GM12801 (cell line): ENCODE results near the gene CHSY1.

Experiments
- TF ChIP-seq, protein P1 (sequence below): IDR thresholded peaks from one replicate; pipeline ENCODE4 v1.5.1; 2011; ENCODE audit warnings: control low read depth; ENCODE audit not compliant: insufficient read length; ENCODE audit errors: extremely low read depth

The CHSY1 gene, protein sequence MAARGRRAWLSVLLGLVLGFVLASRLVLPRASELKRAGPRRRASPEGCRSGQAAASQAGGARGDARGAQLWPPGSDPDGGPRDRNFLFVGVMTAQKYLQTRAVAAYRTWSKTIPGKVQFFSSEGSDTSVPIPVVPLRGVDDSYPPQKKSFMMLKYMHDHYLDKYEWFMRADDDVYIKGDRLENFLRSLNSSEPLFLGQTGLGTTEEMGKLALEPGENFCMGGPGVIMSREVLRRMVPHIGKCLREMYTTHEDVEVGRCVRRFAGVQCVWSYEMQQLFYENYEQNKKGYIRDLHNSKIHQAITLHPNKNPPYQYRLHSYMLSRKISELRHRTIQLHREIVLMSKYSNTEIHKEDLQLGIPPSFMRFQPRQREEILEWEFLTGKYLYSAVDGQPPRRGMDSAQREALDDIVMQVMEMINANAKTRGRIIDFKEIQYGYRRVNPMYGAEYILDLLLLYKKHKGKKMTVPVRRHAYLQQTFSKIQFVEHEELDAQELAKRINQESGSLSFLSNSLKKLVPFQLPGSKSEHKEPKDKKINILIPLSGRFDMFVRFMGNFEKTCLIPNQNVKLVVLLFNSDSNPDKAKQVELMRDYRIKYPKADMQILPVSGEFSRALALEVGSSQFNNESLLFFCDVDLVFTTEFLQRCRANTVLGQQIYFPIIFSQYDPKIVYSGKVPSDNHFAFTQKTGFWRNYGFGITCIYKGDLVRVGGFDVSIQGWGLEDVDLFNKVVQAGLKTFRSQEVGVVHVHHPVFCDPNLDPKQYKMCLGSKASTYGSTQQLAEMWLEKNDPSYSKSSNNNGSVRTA

DNA sequence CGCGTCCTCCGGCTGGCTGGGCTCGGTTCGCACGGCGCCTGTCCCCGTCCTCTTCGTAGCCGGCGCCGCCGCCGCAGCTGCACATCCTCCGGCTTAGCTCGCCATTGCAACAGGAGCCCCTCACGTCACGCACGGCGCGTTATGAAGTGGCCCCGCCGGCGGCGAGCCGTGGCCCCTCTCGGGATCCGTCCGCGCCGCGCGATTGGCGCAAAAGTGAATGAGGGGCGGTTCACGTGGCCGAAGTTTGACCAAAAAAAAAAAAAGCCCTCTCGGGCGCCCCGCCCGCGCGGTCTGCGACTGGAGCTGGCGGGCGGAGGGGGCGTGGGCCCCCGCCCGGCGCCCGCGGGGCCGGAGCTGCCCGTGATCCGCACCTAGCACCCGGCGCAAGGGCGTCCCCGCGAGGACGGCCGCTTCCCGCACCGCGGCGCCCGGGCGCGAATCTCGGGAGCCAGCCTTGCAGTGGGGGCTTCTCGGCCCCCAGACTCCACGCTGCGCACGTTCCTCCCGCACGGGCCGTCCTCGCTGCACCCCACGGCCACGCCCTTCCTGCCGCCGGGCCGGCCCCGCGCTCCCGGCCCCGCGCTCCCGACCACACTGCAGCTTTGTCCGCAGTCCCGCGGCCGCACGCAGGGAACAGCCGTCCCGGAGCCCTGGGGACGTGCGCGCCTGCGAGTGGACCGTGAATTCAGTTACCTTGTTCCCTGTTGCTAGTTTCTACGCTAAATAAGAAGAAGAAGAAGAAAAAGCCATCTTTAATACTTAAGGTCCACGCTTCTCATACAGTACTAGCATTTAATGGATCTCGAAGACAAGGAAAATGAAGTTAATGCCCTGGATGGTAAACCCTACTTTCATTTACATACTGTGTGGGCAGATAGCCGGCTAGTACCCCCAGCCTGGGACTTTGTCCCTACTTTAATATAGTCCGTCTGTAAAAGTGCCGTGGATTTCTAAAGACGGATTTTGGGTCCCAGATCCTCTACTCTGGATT lies at the start of gene CHSY1:
TSS of gene CHSY1 (minus strand) at position 219 of the 991 bp plus-strand sequence. CDS start 592 bp downstream, outside the sequence.
- TF ChIP-seq, protein P1, sequence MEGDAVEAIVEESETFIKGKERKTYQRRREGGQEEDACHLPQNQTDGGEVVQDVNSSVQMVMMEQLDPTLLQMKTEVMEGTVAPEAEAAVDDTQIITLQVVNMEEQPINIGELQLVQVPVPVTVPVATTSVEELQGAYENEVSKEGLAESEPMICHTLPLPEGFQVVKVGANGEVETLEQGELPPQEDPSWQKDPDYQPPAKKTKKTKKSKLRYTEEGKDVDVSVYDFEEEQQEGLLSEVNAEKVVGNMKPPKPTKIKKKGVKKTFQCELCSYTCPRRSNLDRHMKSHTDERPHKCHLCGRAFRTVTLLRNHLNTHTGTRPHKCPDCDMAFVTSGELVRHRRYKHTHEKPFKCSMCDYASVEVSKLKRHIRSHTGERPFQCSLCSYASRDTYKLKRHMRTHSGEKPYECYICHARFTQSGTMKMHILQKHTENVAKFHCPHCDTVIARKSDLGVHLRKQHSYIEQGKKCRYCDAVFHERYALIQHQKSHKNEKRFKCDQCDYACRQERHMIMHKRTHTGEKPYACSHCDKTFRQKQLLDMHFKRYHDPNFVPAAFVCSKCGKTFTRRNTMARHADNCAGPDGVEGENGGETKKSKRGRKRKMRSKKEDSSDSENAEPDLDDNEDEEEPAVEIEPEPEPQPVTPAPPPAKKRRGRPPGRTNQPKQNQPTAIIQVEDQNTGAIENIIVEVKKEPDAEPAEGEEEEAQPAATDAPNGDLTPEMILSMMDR, result no peak

DNA sequence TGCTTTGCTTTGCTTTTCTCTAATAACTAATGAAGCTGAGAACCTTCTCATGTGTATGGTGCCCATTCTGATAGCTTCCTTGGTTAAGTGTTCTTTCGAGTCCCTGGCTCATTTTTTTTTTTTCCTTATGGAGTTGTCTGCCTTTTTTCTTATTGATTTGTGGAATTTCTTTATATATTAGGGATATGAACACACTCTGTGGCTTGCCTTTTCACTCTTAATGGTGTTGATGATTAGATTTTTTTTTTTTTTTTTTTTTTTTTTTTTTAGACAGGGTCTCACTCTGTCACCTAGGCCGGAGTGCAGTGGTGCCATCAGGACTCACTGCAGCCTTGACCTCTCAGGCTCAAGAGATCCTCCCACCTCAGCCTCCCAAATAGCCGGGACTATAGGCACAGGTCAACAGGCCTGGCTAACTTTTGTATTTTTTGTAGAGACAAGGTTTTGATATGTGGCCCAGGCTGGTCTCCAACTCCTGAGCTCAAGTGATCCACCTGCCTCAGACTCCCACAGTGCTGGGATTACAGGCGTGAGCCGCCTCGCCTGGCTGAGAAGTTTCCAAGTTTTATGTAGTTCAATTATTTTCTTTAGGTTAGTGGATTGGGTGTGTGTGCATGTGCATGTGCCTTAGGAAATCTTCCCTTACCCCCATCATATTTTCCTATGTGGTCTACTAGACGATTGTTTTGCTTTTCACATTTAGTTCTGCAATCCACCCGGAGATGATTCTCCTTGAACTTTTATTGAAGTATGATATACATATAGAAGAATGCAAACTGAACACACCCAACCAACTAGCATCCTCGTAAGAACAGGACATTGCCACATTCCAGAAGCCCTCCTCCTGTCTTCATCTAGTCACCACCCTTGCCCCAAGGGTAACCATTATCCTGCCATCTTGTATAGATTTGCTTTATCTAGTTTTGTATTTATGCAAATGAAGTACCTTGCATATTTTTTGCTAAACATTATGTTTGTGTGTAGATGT lies 44.9 kb upstream of the CHSY1 start:
- TF ChIP-seq, protein P1, result no peak

DNA sequence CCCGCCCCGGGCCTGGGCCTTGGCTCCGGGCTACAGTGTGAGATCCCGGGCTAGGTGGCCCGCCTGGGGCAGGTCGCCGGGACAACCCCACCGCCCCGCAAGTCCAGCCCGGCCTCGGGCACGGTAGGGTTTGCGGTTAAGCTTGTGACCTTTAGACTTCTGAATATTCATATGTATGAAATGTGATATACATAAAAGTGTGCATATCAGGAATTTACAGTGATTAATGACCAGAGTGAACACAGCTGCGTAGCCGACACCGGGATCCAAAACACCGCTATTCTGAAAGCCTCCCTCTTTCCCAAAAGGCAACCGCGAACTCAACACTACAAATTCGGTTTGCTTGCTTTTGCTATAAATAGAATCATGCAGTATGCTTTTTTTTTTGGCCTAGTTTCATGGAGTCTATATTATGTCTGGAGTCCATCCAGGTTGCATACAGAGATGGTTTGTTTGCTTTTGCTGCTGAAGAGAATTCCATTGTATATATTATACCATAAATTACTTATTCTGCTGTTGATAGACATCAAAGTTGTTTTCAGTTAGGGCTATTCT lies 43.8 kb upstream of the CHSY1 start:
- TF ChIP-seq, protein P1, result no peak

DNA sequence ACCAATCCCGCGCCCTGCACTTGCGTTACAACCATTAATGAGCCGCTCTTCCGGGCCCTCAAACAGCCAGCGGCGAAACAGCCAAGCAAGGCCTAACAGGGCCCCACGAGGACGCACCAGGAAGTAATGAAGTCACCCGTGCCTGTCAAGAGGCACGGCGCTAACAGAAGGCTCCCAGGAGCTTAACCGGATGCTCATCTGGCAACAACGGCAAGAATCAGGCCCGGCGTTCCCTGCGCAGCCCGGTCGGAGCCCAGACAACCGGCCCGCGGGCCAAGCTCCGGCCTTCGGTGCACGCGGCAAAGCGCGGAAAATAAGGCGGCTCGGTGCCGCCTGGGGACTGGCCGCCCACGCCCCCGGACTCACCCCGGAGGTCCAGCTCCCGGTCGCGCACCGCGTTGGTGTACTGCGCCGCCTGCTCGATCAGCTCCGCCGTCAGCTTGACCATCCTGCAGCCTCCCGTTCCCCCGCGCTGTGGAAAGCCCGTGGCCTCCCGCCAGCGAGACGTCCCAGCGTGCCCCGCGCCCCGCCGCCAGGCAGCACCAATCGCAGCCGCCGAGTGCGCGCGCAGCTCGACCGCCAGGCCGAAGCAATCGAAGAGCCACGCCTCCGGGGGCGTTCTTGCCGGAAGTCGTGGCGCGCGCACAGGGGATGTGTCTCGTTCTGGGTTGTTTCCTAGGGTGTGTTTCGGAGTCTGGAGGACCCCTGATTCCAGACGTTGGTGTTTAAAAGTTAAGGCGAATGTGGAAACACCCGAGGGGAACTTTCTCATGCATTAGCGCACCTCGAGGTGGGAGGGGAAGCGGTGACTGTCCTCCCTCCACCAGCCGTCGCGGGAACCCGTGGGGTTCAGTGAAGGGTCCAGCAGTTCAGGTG lies 43.1 kb upstream of the CHSY1 start, which contains the start of gene SNRPA1:
TSS of gene SNRPA1 (minus strand) at position 518 of the 876 bp plus-strand sequence. CDS start at position 448, 70 bp downstream.
- TF ChIP-seq, protein P1, result no peak

DNA sequence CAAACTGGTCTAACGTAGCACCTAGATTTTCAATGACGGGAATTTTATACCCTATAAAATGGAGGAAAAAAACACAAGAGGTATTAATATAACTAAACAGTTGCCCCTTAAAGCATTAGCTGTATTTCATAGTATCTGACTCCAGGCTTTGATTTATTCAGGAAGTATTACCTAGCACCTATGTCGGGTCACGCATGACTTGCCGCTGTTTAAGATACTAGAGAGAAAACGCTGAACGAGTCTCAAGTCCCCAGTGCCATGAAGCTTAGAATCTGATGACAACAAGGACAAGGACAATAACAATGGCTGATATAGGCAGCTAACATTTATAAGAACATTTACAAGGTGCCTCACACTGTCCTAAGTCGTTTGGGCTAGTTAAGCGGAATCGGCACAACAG lies 41.3 kb upstream of the CHSY1 start:
- TF ChIP-seq, protein P1, result no peak
